Right forelimb (tissue), 1 donor: ENCODE measurements around the gene NKX3-2.
"Not testable (repeated sequence)": the region's sequence is repeated elsewhere in the genome, so short reads cannot be mapped to it uniquely, and the experiment has no call there.

Source experiments
- DNase-seq: peaks from one replicate; pipeline ENCODE4 v3.0.0-alpha.2; 2018

Gene NKX3-2

DNA sequence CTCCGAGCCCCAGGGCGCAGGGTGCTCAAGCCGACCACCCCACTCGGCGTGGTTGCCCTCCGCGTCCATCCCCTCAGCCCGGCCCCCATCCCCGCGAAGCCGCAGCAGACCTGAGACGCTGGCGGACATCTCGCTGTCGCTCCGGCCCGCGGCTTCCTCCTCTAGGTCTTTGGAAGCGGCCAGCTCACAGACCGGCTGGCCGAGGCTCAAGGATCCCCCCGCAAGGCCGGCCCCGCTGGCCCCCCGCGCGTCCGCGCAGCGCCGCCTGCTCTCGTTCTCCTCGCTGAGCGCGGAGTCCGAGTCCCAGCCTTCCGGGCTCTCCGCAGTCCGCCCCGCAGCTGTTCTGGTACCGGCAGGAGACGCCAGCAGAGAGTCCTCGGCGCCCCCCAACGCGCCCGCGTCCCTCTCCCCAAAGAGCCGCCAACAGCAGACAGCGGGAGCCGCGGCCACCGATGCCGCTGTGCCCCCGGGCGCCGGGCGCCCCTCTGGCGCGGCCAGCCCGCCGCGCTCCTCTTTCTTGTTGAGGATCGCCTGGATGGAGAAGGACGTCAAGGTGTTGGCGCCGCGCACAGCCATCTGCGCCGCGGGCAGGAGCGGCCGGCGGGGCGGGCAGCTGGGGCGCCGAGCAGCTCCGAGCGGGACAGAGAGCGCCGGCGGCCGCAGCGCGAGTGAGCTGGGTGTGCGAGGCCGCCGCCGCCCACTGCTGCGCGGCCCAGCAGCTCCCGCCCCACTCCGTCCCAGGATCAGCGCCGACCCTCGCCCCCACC is at the start of gene NKX3-2:
Gene NKX3-2, minus strand, starts transcription at position 670 of the 767 bp plus-strand sequence. Its CDS starts 94 bp downstream, at position 576.
- peak; percentile 65 for DNase-seq

DNA sequence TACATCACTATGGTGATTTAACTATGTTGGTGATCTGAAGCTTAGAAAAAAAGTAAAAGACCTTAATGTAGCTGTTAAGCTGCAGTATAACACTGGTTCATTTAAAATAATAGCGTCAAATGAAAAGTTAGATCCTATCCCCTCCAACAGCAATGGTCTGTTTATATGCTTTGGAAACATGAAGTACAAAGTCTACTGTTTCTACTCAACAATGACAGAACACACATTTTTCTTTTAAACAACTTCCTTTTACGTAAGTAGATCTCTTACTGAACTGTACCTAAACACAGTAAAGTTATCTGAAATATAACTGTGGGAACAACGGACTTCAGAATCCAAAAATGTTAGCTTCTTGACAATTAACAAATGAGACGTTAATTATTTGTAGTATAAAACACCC is 47.9 kb upstream of the NKX3-2 start:
- DNase-seq, result no peak

DNA sequence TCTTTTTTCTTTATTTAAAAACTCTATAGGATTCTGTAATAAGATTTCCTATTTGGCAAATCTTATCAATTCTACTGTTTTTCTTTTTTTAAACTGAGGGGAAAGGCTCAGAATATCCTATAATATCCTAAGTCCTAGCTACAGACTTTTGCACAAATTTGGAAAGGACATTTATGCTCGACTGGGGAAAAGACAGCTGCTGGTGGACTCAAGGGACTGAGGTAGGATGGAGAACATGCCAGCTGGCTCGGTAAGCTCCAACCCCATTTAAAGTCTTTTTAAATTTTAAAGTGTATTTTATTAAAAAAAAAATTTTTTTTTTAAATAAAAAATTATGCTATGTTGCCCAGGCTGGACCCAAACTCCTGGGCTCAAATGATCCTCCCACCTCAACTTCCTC is 46.5 kb upstream of the NKX3-2 start:
- no peak for DNase-seq

DNA sequence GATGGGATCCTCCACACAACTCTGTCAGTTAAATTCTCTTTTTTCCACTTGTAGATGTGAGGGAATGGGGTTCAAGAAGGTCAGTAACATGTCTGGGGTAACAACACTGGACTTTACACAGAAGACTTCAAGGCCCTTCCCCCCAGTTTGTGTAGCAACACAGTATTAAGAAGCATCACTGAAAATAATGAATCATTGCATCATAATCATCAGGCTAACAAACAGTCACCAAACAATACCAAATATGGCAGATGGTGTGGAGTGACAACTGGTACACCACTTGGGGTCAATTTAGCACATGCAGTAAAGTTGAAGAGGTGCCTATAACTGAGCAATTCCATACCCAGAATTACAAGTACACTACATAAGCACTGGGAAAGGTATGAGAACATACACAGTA is 44.6 kb upstream of the NKX3-2 start:
- no peak for DNase-seq

DNA sequence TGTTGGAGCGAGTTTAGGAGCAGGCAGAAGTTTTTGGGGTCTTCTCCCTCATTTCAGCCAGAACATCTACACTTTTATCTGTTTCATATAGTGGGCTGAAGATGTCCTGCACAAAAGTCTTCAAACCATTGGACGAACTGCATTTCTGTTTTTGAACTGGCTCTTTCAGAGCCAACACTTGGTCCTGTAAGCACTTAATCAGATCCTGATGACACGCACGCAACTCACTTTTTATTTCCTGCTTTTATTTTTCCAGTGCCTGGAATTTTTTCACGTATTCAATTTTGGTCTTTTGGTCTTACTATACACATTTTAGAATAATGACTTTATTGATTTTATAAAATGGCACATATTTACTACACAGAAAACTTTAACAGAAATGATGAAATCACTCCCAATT is 40.2 kb upstream of the NKX3-2 start:
- no peak for DNase-seq

DNA sequence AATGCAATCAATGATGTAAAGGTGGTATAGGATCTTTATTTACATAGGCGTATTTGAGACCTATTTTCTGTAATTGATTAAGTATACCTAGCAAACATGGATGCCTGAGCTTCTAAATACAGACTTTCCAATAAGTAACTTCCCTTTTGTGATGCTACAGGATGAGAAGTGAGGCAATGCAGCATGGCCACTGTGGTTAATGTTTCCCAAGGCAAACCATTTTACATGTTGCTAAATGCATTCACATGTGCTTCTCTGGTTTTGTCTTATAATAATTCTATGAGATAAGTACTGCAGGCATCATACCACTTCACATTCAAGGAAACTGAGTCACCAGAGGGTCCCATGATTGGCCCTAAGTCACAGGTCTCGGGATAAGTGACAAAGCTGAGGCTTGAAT is 35.7 kb upstream of the NKX3-2 start:
- DNase-seq, result no peak

DNA sequence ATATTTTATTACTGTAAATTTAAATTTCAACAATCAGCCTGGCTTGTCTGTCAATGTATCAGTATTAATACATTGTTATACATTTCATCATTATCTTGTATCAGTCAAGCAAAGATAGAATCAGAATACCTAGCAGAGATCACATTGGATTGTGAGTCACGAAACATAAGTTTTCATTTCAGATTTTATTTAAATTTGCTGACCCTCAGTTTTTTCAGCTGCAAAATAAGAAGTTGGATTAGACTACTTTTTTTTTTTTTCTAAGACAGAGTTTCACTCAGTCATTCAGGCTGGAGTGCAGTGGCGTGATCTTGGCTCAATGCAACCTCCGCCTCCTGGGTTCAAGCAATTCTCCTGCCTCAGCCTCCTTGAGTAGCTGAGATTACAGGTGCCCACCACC is 33.4 kb upstream of the NKX3-2 start:
- no peak for DNase-seq

DNA sequence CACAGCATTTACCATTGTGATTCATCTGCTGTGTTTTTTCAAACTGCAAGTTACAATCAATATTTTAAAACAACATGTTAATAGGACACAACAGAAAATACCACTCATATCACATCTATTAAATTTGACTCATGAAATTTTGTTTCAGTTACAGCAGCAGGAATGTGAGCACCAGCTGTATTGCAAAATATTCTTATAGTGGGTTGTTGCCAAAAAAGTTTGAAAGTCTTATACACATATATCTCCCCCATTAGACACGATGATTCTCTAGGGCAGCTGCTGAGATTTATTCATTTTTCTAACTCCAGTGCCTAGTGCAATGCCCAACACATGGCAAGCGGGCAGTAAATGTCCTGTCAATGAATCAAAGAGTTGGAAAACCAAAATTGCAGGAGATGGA is 26.6 kb upstream of the NKX3-2 start:
- DNase-seq, result no peak

DNA sequence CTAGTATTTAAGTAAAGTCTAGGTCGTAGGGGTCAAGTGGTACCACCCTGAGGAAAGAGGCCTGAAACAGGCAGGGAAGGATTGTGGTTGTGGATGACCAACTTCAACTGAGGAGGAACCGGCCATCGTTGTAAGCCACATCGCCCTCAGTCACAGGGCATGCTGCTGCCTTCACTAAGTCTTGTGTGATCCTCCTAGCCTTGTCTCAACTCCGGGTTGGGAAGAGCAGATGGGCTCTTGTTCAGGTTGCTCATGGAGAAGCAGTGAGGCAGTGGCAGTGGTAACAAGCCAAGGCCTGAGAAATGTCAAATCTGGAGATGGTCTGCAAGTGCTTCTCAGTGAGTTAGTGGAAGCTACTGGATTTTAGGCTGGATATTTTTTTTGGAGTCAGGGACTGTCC is 22.8 kb upstream of the NKX3-2 start:
- no peak for DNase-seq

DNA sequence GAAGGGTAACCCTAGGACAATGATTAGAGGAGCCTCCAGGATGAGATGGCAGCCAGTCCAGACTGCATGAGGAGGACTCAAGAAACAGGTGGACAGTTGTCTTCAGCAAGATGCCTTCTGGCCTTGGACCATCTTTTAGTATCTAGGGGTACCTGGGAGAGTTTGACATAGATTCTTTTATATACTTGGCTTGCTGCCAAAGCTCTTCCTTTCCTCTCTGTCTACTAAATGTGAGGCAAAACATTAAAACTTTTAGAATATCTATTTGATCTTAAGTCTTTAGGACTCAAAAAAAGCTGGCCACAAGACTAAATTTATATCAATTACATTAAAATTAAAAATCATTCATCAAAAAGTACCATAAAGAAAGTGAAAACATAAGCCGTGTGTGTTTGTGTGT is 18.6 kb upstream of the NKX3-2 start:
- DNase-seq, result no peak

DNA sequence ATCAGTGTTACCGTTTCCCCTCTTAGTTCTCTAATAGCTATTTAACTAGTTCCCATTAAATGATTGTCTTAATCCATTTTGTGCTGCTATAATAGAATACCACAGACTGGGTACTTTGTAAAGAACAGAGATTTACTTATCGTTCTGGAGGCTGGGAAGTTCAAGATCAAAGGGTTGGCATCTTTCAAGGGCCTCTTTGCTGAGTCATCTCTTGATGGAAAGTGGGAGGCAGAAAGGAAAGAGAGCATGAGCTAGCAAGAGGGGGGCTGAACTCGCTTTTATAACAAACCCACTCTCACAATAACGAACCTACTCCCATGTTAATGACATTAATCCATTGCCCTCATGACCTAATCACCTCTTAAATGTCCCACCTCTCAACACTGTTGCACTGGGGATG is 17.4 kb upstream of the NKX3-2 start:
- no peak for DNase-seq

DNA sequence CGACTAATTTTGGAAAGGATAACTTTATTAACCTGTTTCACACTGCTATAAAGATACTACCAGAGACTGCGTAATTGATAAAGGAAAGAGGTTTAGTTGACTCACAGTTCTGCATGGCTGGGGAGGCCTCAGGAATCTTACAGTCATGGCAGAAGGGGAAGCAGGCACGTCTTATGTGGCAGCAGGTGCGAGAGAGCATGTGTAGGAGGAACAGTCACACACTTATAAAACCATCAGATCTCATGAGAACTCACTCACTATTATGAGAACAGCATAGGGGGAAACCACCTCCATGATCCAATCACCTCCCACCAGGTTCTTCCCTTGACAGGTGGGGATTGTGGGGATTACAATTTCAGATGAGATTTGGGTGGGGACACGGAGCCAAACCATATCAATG is 15.8 kb upstream of the NKX3-2 start:
- not testable (repeated sequence) for DNase-seq

DNA sequence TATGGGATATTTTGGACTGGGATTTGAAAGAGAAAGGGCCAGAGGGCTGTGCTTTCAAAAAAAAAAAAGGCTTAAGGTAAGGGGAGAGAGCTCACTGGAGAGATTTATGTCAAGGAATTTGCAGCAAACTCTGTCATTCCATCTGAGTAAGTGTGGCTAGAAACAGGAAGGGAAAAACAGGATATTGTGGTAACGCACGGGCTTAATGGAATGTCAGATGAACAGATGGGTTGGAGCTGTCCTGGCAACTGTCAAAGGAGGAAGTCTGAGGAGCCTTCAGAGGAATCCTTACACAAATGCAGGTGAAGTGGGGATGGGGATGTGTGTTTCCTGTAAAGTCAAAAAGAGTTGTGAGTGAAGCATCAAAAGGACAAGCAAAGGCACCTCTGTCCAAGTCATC is 15.1 kb upstream of the NKX3-2 start:
- DNase-seq, result no peak

DNA sequence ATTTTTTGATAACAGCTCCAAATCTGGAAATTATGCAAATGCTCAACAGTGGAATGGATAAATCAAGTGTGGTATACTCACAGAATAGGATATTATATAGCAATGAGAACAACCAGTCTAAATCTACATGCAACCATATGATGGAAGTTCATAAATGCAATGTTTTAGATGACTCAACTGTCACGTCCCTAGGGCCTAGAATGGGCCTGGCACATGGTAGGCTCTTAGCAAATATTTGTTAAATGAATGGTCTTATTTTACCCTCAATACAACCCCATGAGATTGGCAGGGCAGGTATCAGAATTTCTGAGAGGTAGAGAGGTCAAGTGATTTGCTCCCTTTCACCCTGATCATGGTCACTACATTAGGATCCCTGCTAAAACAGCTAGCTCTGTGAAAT is 14.6 kb upstream of the NKX3-2 start:
- no peak for DNase-seq

DNA sequence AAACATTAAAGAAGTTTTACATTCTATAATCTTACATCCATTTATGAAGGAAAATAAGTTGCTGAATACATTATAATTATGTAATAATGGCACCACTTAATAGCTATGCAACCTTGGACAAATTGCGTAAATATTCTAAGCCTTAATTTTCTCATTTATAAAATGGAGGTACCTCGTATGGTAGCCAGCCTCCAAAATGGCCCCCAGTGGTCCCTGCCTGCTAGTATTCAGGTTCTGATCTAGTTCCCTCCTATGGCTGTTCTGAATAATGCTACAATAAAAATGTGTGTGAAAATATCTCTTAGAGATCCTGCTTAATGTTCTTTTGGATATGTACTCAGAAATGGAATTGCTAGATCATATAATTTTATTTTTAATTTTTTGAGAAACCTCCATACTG is 11.0 kb upstream of the NKX3-2 start:
- no peak for DNase-seq

DNA sequence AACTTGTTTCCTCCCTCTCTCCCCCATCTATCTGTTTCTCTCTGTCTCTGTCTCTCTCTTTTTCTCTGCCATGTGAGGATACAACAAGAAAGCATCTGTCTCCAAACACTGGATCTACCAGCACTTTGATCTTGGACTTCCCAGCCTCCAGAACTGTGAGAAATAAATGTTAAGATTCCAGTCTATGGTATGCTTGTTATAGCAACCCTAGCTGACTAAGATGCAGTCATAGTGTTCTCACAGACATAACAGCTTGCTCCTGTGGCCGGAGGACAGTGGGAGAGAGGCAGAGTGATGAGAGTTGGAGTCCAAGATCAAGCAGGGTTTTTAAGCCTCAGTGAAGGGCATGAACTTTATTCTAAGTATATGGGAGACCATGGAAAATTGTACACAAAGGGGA is 8.8 kb upstream of the NKX3-2 start:
- no peak for DNase-seq

DNA sequence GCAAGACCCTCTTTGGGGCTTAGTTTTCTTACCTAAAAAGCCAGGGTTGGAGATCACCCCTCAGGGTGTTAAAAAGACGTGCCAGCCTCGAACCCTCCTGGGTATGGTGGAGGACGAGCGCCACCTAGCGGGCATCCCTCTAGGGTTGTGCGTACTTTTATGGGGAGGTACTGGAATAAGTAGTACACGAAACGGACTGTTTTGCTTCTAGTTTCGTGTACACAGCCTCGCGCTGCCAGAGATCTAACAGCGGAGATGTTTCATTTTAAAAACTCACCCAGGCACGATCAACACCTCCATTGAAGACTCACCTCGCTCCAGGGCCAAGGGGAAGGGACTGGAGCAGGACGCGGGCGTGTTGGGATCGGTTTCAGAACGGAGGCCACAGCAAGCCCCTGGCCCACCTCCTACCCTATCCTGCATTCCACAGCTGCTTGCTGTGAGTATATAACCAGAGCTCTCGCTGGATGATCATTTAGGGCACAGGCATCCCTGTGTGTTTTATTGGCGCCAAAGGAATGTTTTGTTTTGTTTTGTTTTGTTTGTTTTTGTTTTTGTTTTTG is 4.8 kb upstream of the NKX3-2 start:
- DNase-seq, result peak; percentile 90

DNA sequence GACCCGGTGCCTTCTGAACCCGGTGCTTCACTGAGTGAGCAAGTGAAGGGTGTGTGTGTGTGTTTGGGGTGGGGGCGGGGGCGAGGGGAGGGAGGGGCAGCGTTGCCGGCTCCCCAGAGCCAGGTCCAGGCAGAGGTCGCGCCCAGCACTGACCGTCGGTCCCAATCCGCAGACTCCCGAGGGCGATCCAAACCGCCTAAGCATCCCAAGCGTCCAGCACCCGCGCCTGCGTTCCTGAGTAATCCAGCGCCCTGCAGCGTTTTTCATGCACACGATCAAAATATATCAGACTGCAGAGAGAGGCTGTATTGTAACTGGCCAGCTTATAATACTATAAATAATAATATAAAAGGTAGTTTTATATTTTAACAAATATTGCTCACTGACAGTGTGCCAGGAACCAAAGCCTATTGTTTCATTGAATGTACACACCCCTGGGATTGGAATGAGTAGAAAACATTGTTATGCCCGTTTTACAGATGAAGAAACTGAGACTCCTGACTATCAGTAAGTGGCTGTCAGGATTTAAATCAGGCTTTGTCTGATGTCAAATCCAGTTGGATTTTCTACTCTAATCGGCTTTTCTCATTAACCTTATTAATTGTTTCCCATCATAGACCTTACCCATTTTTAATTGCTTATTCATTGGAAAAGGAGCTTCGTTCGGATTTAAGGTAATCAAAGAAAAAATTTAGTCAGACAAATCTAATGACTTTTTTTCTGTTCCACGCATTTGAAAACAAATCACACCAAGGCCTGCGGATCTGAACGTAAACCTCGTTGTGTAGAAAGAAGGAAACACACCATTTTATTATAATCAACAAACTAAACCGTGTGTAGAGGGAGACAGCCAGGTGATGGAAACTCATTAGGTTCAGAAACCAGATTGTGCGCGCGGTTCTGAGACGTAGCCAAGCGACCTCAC is 4.0 kb upstream of the NKX3-2 start:
- DNase-seq, result no peak

DNA sequence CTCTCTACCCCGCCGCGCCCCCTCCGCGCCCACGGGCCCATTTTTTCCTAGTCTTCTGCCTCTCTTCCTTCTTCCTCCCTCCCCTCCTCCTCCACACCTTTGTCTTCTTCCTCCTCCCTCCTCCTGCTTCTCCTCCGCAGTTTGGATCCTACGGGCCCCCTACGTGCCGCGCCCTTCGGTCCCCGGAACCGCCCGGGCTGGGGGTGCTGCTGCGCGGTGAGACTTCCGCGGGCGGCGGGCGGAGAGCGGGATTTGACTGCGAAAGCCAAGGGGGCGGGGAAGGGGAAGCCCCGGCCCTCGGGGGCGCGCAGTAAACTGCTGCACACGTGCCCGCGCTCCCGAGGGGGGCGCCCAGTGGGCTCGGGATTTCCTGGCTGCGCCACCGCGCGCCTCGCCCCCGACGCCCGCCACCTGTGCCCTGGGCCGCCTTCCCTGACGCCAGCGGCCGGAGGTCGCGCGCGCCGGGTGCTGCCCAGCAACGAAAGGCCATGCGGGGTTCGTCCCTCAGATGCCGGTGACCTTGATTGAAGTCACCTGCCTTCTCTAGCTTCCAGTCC is 3.3 kb upstream of the NKX3-2 start:
- peak; percentile 63 for DNase-seq

DNA sequence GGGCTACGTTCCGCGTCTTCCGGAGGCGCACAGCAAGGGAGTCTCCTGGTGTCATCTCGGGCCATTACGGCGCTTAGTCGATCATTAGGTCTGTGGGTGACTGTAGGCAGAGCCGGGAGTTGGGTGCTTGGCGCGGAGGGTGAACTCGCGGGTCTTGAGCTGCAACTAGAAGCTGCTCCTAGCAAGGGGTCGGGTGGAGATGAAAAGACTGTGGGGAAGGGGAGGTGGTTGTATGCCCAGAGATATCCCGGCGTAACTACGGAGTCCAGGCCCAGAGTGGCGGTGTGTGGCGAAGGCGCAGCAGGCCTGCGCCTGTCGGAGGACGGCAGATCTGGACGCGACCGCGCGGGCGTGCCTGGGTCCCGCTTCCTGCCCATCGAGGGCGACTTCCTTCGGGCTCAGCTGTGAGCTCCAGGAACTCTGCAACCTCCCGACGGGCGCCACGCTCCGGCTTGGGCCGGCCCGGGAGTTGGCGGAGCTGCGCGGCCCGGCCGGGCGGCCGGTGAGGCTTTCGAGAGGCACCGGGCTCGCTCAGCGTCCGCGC is 2.7 kb upstream of the NKX3-2 start:
- DNase-seq, result peak; percentile 66

DNA sequence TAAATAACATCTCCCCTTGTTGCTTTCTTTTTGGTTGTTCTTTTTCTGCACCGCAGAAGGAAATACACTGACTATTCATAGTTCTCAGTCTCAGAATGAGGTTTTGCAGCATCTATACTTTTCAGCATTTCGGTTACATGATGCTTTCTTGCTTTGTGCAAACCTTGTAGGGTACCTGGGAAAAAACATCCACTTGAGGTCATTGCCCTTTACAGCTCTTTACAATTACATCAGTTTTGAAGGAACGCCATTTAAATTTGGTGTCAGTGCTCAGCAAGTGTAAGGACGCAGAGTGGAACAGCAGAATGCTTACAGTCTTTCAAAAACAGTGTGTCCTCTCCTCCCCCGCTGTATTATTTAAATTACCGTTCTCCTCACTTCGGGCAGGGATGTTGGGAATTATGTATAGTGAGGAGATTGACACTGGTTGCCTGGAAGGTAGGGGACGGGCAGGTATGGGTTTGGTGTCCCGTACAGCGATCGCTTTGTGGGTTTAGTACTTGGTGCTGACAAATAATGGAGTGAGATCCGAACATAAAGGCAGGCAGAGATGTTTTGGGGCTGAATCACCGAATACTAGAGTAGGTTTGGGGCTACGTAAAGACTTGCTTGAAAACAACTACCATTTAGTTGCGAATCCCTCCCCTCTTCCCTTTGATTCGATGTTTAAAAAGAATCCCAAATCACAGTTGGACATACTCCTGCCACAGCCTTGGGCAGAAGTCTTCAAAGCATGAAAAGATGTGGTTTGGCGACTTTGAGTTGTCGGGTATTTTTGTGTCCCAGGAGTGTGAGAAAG is 2.0 kb upstream of the NKX3-2 start:
- peak; percentile 43 for DNase-seq

DNA sequence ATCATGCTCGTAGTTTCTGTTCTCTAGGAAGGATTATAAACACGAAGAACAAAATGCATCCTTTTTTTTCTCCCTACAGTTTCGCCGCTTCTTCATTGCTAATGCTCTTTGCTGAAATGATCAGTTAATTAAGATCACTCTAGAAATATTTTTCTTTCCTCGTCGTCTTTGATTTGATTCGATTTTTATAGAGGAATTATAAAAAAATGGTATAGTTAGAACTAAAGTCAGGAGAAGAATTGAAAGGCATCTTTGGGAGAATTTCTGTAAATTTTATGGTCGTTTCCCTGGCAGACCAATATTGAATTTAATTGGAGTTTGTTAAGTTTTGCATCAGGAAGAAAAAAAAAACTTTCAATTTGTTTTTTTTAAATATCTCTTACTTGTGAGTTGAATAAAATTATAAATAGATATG is 1.1 kb upstream of the NKX3-2 start:
- no peak for DNase-seq
